ENCODE data around the gene TRAM2. TPM values are rescaled to one million over a fixed set of nuclear protein-coding genes. Genes with fewer than 3 reads are reported as not detected.
A peak's percentile ranks its signal among the peaks of the same experiment; 100 is the strongest.

Gene TRAM2
- total RNA-seq, 2 donors from 2014 or later: 8.6 to 8.9 TPM

DNA sequence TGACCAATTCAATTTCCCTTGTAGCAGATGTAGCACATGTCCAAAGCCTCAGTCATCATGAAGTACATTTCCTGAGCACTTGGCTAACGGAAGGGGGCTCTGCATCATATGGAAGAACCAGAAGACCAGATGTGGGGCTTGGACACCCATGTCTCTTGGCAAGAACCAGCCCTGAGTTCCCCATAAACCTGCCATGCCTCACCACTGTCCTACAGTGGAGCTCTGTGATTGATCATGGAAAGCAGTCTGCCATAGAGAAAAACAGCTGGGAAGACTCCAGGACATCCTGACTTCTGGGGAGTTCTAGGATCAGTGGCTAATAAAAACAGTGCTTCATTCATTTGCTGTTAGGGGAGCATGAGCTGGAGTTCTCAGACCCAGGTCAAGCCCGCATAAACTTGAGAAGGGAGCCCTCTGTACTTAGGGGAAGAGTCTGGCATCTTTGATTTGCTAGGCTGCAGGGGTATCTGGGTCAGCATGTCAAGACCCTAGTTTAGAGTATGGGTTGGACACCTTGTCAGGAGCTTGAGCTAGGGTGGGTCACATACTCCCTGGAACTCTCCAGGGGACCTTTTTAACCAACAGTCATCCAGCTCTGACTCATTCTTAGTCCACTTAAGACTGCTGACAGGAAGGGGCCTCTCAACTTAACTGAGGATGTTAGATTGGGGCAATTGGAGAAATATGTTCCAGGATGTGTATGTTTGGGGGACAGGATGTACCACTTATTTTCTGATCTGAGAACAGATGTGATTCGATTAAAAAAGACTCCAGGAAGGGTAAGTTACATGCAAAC is 26.3 kb upstream of the TRAM2 start:
- DNase-seq (no peak), ATAC-seq (no peak)
- no peak overlapping the region for H3K4me3 Mint-ChIP-seq
- no peaks in the 10 kb centered on the region for H3K9me3 ChIP-seq (ENCODE audit: control insufficient read depth, low read length, poor library complexity, severe bottlenecking)
- H3K27me3 Mint-ChIP-seq: peaks cover 24% of the 10 kb centered on the region
- peaks cover under 1% of the 10 kb centered on the region for H3K4me1 Mint-ChIP-seq
- no peak overlapping the region for H3K27ac Mint-ChIP-seq
- no peaks in the 10 kb centered on the region for H3K36me3 Mint-ChIP-seq (ENCODE audit: low read depth)

GRCh38 chr6:52598824-52599190 is 21.9 kb upstream of the TRAM2 start:
- no peaks in the 10 kb centered on the region for H3K9me3 ChIP-seq (ENCODE audit: control insufficient read depth, low read length, poor library complexity, severe bottlenecking)
- H3K27me3 Mint-ChIP-seq: peaks cover 30% of the 10 kb centered on the region
- H3K4me1 Mint-ChIP-seq: peaks cover 13% of the 10 kb centered on the region
- no peak overlapping the region for H3K27ac Mint-ChIP-seq
- H3K36me3 Mint-ChIP-seq (ENCODE audit: low read depth): no peaks in the 10 kb centered on the region
- no peak overlapping the region for H3K4me3 Mint-ChIP-seq
- ATAC-seq (no peak), DNase-seq (no peak)

GRCh38 chr6:52598123-52598823 is 21.4 kb upstream of the TRAM2 start:
- Mint-ChIP-seq H3K4me1 (peaks cover 14% of the 10 kb centered on the region), H3K36me3 (ENCODE audit: low read depth) (no peaks in the 10 kb centered on the region), H3K4me3 (no peak overlapping the region), H3K27me3 (peaks cover 35% of the 10 kb centered on the region), H3K27ac (no peak overlapping the region)
- DNase-seq (no peak), ATAC-seq (peak; percentile 39)
- H3K9me3 ChIP-seq (ENCODE audit: control insufficient read depth, low read length, poor library complexity, severe bottlenecking): no peaks in the 10 kb centered on the region

DNA sequence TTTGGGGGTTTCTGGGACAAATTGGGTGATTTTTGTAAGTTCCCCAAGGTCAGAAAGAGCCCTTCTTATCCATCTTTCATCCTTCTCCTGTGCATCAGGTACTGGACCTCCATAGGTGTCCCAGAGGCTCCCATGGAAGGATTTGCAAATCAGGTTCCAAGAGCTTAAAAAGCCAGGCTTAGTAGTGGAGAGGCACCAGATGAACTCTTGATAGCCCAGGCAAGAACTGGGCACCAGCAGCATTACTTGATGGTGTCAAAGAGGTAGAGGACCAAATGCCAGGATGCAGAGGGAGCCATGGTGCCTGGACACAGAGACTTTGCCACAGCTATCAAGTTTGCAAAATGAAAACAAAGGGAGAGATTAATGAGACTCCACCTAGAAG is 20.9 kb upstream of the TRAM2 start:
- Mint-ChIP-seq H3K27me3 (peaks cover 32% of the 10 kb centered on the region), H3K4me3 (no peak overlapping the region), H3K4me1 (peaks cover 14% of the 10 kb centered on the region), H3K36me3 (ENCODE audit: low read depth) (no peaks in the 10 kb centered on the region), H3K27ac (no peak overlapping the region)
- no peak for ATAC-seq
- no peak for DNase-seq
- no peaks in the 10 kb centered on the region for H3K9me3 ChIP-seq (ENCODE audit: control insufficient read depth, low read length, poor library complexity, severe bottlenecking)

- peaks cover 14% of the 10 kb centered on the region for H3K4me1 Mint-ChIP-seq
- no peak for DNase-seq
- H3K36me3 Mint-ChIP-seq (ENCODE audit: low read depth): no peaks in the 10 kb centered on the region
- peaks cover 25% of the 10 kb centered on the region for H3K27me3 Mint-ChIP-seq
- no peak overlapping the region for H3K4me3 Mint-ChIP-seq
- no peak for ATAC-seq
- no peak overlapping the region for H3K27ac Mint-ChIP-seq
- H3K9me3 ChIP-seq (ENCODE audit: control insufficient read depth, low read length, poor library complexity, severe bottlenecking): no peaks in the 10 kb centered on the region
Observed at GRCh38 chr6:52596371-52597028, 19.6 kb upstream of the TRAM2 start.

DNA sequence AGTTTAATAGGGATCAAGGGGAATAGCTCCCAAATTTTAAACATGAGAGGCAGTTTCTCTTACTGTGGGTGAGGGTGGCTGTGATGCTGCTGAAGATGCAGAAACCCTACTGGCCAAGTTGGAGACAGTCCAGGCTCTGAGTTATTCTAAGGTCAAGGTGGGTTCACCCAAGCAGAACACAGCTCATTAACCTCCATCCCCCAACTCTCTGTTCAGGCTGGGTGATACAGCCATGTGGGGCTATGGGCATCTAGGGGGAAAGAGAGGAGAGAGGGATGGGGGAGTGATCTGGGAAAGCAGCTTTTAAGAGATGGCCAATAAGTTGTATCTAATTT is 18.9 kb upstream of the TRAM2 start:
- Mint-ChIP-seq H3K36me3 (ENCODE audit: low read depth) (no peaks in the 10 kb centered on the region), H3K4me1 (peaks cover 14% of the 10 kb centered on the region), H3K27ac (peak overlapping the region; percentile 27), H3K4me3 (no peak overlapping the region), H3K27me3 (peaks cover 17% of the 10 kb centered on the region)
- ATAC-seq: no peak
- no peaks in the 10 kb centered on the region for H3K9me3 ChIP-seq (ENCODE audit: control insufficient read depth, low read length, poor library complexity, severe bottlenecking)
- DNase-seq: no peak

GRCh38 chr6:52595000-52595795 is 18.3 kb upstream of the TRAM2 start:
- peaks cover 14% of the 10 kb centered on the region for H3K4me1 Mint-ChIP-seq
- no peak for ATAC-seq
- H3K9me3 ChIP-seq (ENCODE audit: control insufficient read depth, low read length, poor library complexity, severe bottlenecking): no peaks in the 10 kb centered on the region
- H3K27me3 Mint-ChIP-seq: peaks cover 17% of the 10 kb centered on the region
- no peak overlapping the region for H3K4me3 Mint-ChIP-seq
- no peaks in the 10 kb centered on the region for H3K36me3 Mint-ChIP-seq (ENCODE audit: low read depth)
- H3K27ac Mint-ChIP-seq: peak overlapping the region; percentile 27
- DNase-seq: no peak

DNA sequence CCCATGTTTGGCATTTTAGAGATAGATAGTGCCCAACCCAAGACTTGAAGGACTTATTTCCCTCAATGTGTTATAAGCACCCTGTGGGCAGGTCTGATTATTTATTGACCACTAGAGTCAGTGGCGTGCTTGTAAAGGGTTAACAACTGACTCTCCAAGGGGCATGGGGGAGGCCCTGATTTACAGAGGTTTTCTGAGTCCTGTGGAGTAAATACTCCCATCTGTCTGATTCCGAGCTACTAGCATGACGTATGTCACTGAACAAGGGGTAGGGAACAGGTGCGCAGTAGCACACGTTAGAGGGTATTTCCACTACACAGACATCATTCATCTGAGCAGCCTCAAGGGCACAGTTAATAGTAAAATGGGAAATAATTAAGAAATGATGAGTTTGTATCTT is 17.4 kb upstream of the TRAM2 start:
- no peaks in the 10 kb centered on the region for H3K9me3 ChIP-seq (ENCODE audit: control insufficient read depth, low read length, poor library complexity, severe bottlenecking)
- Mint-ChIP-seq H3K4me3 (no peak overlapping the region), H3K27ac (no peak overlapping the region), H3K4me1 (peaks cover 14% of the 10 kb centered on the region), H3K27me3 (peaks cover 13% of the 10 kb centered on the region), H3K36me3 (ENCODE audit: low read depth) (no peaks in the 10 kb centered on the region)
- ATAC-seq (no peak), DNase-seq (no peak)

- Mint-ChIP-seq H3K4me3 (no peak overlapping the region), H3K27ac (no peak overlapping the region), H3K4me1 (peaks cover 11% of the 10 kb centered on the region), H3K36me3 (ENCODE audit: low read depth) (no peaks in the 10 kb centered on the region), H3K27me3 (peaks cover 16% of the 10 kb centered on the region)
- DNase-seq: no peak
- ATAC-seq: no peak
- H3K9me3 ChIP-seq (ENCODE audit: control insufficient read depth, low read length, poor library complexity, severe bottlenecking): no peaks in the 10 kb centered on the region
Observed at GRCh38 chr6:52591832-52592231, 15.0 kb upstream of the TRAM2 start.

- Mint-ChIP-seq H3K4me1 (peaks cover 10% of the 10 kb centered on the region), H3K27me3 (peaks cover 16% of the 10 kb centered on the region), H3K4me3 (no peak overlapping the region), H3K27ac (no peak overlapping the region), H3K36me3 (ENCODE audit: low read depth) (no peaks in the 10 kb centered on the region)
- ATAC-seq: no peak
- no peaks in the 10 kb centered on the region for H3K9me3 ChIP-seq (ENCODE audit: control insufficient read depth, low read length, poor library complexity, severe bottlenecking)
- no peak for DNase-seq
Observed at GRCh38 chr6:52590152-52590891, 13.5 kb upstream of the TRAM2 start.

- Mint-ChIP-seq H3K4me3 (no peak overlapping the region), H3K27me3 (peaks cover 14% of the 10 kb centered on the region), H3K36me3 (ENCODE audit: low read depth) (no peaks in the 10 kb centered on the region), H3K4me1 (peaks cover under 1% of the 10 kb centered on the region), H3K27ac (peak overlapping the region; percentile 54)
- DNase-seq (no peak), ATAC-seq (no peak)
- H3K9me3 ChIP-seq (ENCODE audit: control insufficient read depth, low read length, poor library complexity, severe bottlenecking): no peaks in the 10 kb centered on the region
Observed at GRCh38 chr6:52588710-52589091, 11.8 kb upstream of the TRAM2 start.

GRCh38 chr6:52588087-52588709 is 11.3 kb upstream of the TRAM2 start:
- DNase-seq (no peak), ATAC-seq (no peak)
- Mint-ChIP-seq H3K4me1 (no peaks in the 10 kb centered on the region), H3K36me3 (ENCODE audit: low read depth) (no peaks in the 10 kb centered on the region), H3K4me3 (no peak overlapping the region), H3K27ac (peak overlapping the region; percentile 54), H3K27me3 (peaks cover 9% of the 10 kb centered on the region)
- no peaks in the 10 kb centered on the region for H3K9me3 ChIP-seq (ENCODE audit: control insufficient read depth, low read length, poor library complexity, severe bottlenecking)

Measured in T-helper 17 cell (primary cell).